ENCODE results near the gene PLPPR4.

PLPPR4 gene

GRCh38 chr1:99348397-99349132 is 84.3 kb downstream of the PLPPR4 start:
- no peak for DNase-seq (ENCODE audit: low spot score)

GRCh38 chr1:99352821-99353220 is 88.5 kb downstream of the PLPPR4 start:
- no peak for DNase-seq (ENCODE audit: low spot score)

DNA sequence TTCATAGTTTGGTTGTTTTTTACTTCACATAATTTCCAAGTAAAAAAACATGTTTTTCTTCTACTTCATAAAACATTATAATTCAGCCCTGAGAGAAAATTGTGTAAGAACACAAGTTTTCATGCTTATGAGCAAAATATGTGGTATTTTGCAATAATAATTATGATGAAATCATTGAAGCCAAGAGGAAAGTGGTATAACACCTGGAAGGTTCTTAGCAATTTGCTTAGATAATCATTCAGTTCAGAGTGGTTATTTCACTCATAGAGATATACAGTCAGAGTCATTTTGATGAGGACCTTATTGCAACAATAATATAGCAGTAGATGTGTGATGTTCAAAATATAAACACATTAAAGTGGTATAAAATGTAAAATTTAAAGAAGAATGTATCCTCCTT is 94.5 kb downstream of the PLPPR4 start:
- DNase-seq (ENCODE audit: low spot score), result no peak
